ENCODE results near the gene ARID1B.

The ARID1B gene

GRCh38 chr6:157117431-157118095 is 340.4 kb downstream of the ARID1B start:
- DNase-seq: no peak

- DNase-seq: no peak
These were observed 342.4 kb downstream of the ARID1B start for GRCh38 chr6:157119502-157120027.

- no peak for DNase-seq
These were observed 343.5 kb downstream of the ARID1B start for GRCh38 chr6:157120534-157121232.

GRCh38 chr6:157121897-157122296 is 344.7 kb downstream of the ARID1B start:
- no peak for DNase-seq

GRCh38 chr6:157123234-157123633 is 346.1 kb downstream of the ARID1B start:
- no peak for DNase-seq

GRCh38 chr6:157124485-157125254 is 347.5 kb downstream of the ARID1B start:
- DNase-seq: no peak

GRCh38 chr6:157125531-157125930 is 348.4 kb downstream of the ARID1B start:
- DNase-seq: no peak

GRCh38 chr6:157126183-157127098 is 349.3 kb downstream of the ARID1B start:
- no peak for DNase-seq

GRCh38 chr6:157128235-157128775 is 351.1 kb downstream of the ARID1B start:
- no peak for DNase-seq

- DNase-seq: no peak
These were observed 354.1 kb downstream of the ARID1B start for GRCh38 chr6:157131250-157131649.

- no peak for DNase-seq
These were observed 356.7 kb downstream of the ARID1B start for GRCh38 chr6:157133856-157134255.

GRCh38 chr6:157134402-157135047 is 357.3 kb downstream of the ARID1B start:
- no peak for DNase-seq

GRCh38 chr6:157135691-157136090 is 358.5 kb downstream of the ARID1B start:
- no peak for DNase-seq

GRCh38 chr6:157137501-157137900 is 360.3 kb downstream of the ARID1B start:
- DNase-seq: no peak

GRCh38 chr6:157139054-157139708 is 362.0 kb downstream of the ARID1B start:
- no peak for DNase-seq

GRCh38 chr6:157143171-157143889 is 366.2 kb downstream of the ARID1B start:
- no peak for DNase-seq

- DNase-seq: no peak
These were observed 367.0 kb downstream of the ARID1B start for GRCh38 chr6:157143890-157144798.

GRCh38 chr6:157144859-157145568 is 367.8 kb downstream of the ARID1B start:
- no peak for DNase-seq
